PFSK-1 (cell line): Measurements from ENCODE around the gene TMEM132D.

Source experiments
- FOXP2 ChIP-seq: optimal IDR thresholded peaks from 2 replicates; pipeline ENCODE3; 2011; ENCODE audit warnings: borderline replicate concordance, control low read depth, inconsistent platforms; ENCODE audit not compliant: insufficient read depth; ENCODE audit errors: extremely low read length, extremely low read depth
- POLR2AphosphoS5 ChIP-seq: IDR thresholded peaks from 2 replicates; pipeline ENCODE4 v1.6.1; 2012; ENCODE audit warnings: low read depth, mild to moderate bottlenecking, control low read depth, low read length, moderate library complexity
- REST ChIP-seq, 2 experiments: IDR thresholded peaks; 2 replicates each; pipeline versions ENCODE4 v1.6.1 to v1.8.0; 2011 to 2012; ENCODE audit warnings: low read depth in 2 of 2, low read length in 2 of 2, control low read depth in 1 of 2, inconsistent platforms in 1 of 2, mild to moderate bottlenecking in 1 of 2, moderate library complexity in 1 of 2; ENCODE audit not compliant: insufficient read depth in 1 of 2
- SIN3A ChIP-seq: IDR thresholded peaks from 2 replicates; pipeline ENCODE4 v1.6.1; 2012; ENCODE audit warnings: mild to moderate bottlenecking, low read length, moderate library complexity, borderline replicate concordance; ENCODE audit not compliant: insufficient read depth
- TAF1 ChIP-seq: IDR thresholded peaks from 2 replicates; pipeline ENCODE4 v1.6.1; 2012; ENCODE audit warnings: low read length, control low read depth, borderline replicate concordance; ENCODE audit not compliant: insufficient read depth

The TMEM132D gene

GRCh38 chr12:129138776-129139175 is 765.0 kb downstream of the TMEM132D start:
- no peak for TF ChIP-seq SIN3A
- TF ChIP-seq FOXP2: no peak
- TF ChIP-seq POLR2AphosphoS5: no peak
- no peak for TF ChIP-seq TAF1
- TF ChIP-seq REST (IDR thresholded peaks at IDR 0.05; ENCODE audit: insufficient read depth in 1 of 2, low read depth in 2 of 2, low read length in 2 of 2): no peak

GRCh38 chr12:129136694-129137325 is 767.0 kb downstream of the TMEM132D start:
- TF ChIP-seq TAF1 (no peak), FOXP2 (no peak), SIN3A (no peak)

GRCh38 chr12:129127771-129128170 is 776.1 kb downstream of the TMEM132D start:
- TF ChIP-seq REST (IDR thresholded peaks at IDR 0.05; ENCODE audit: insufficient read depth in 1 of 2, low read depth in 2 of 2, low read length in 2 of 2) (no peak), SIN3A (no peak), FOXP2 (no peak), TAF1 (no peak), POLR2AphosphoS5 (no peak)

GRCh38 chr12:129127211-129127610 is 776.6 kb downstream of the TMEM132D start:
- TF ChIP-seq SIN3A (no peak), POLR2AphosphoS5 (no peak), FOXP2 (no peak), REST (IDR thresholded peaks at IDR 0.05; ENCODE audit: insufficient read depth in 1 of 2, low read depth in 2 of 2, low read length in 2 of 2) (no peak), TAF1 (no peak)

GRCh38 chr12:129119537-129119936 is 784.3 kb downstream of the TMEM132D start:
- TF ChIP-seq POLR2AphosphoS5: no peak
- TF ChIP-seq REST (IDR thresholded peaks at IDR 0.05; ENCODE audit: insufficient read depth in 1 of 2, low read depth in 2 of 2, low read length in 2 of 2): peak in 1 of 2 experiments; percentile 87; a peak in 2 of 4 replicates
